Mesenteric fat pad (tissue), 1 donor: Measurements from ENCODE around the gene COL11A1. TPM values are rescaled to one million over a fixed set of nuclear protein-coding genes. Genes with fewer than 3 reads are reported as not detected.
"Not testable (repeated sequence)": the region's sequence is repeated elsewhere in the genome, so short reads cannot be mapped to it uniquely, and the experiment has no call there.

Experiments used
- DNase-seq: peaks from one replicate; pipeline ENCODE4 v3.0.0-alpha.2; 2020; ENCODE audit warnings: low spot score
- total RNA-seq: library from RNA; stranded (reverse); fragmentation: NEBNext Ultra II Directional; extraction: Animal tissue kit (Norgen Biotek cat#: 25700); gene quantifications from one replicate; pipeline ENCODE4 v1.2.1, GENCODE V29; 2021
- donor health status: DM: yes; HTN: yes; CAD: no.

Gene COL11A1
- total RNA-seq, 1 donor from 2014 or later: 0.22 TPM

- no peak for DNase-seq
These were observed 24.1 kb downstream of the COL11A1 start for GRCh38 chr1:103084181-103084580.

DNA sequence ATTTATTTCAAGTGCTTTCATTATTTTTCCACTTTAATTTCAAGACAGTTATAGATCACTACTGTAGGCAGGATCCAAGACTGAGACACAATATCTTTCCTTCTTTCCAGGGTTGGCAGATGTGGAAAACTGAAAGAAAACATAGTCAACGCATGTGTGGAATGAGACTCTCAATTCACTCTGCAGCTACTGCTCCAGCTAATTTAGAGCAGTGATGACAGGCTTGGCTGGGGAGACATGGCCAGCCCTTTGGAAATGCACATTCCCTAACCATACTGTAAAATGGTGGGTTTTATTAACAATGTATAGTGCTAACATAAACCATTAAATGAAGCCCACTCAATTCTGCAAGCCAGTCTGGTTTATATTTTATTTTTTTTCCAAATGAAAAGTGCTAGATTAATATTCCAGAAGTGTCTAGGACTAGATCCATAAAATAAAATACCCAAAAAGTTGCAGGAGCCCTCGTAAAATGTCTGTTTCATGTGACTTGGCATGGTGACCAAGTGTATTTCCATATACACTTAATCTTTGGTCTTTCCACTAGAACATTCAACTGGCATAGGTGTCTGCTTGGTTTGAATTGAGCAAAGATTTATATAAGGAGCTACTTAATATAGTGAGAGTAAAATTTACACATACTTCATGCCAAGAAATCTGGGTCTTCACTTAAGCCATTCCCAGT is 32.9 kb downstream of the COL11A1 start:
- no peak for DNase-seq

- no peak for DNase-seq
These were observed 34.1 kb downstream of the COL11A1 start for GRCh38 chr1:103074224-103074623.

DNA sequence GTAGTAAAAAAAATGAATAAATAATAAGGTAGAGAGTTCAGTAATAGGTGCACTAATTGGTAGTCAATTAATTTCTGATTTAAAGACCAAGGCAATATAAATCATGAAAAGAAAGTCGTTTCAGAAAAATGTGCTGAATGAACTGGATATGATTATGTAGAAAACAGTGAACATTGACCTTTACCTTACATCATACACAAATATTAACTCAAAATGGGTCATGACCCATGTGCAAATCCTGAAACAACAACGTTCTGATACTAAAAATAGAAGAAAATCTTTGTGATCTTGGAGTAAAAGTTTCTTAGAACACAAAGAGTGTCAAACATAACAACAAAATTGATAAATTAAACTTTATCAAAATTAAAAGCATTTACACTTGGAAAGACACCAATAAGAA is 39.1 kb downstream of the COL11A1 start:
- DNase-seq: no peak

DNA sequence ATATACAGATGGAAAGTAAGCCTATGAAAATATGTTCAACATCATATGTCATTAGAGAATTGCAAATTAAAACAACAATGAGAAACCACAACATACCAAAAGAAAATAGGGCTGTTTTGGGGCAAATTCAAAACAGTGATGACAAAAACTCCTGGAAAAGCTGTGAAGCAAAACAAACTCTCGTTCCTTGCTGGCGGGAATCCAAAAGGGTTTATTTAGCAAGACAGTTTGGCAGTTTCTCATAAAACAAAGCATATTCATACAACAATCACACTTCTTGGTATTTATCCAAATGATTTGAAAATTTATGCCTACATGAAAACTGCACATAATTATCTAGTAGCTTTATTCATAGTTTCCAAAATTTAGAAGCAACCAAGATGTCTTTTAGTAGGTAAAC is 44.4 kb downstream of the COL11A1 start:
- DNase-seq: no peak

- DNase-seq: no peak
These were observed 49.9 kb downstream of the COL11A1 start for GRCh38 chr1:103058391-103058790.

GRCh38 chr1:103056423-103056822 is 51.9 kb downstream of the COL11A1 start:
- no peak for DNase-seq

GRCh38 chr1:103028110-103028509 is 80.2 kb downstream of the COL11A1 start:
- not testable (repeated sequence) for DNase-seq

GRCh38 chr1:103025858-103026409 is 82.4 kb downstream of the COL11A1 start:
- no peak for DNase-seq

GRCh38 chr1:103024051-103024450 is 84.3 kb downstream of the COL11A1 start:
- DNase-seq: no peak

GRCh38 chr1:103002005-103002404 is 106.3 kb downstream of the COL11A1 start:
- no peak for DNase-seq

DNA sequence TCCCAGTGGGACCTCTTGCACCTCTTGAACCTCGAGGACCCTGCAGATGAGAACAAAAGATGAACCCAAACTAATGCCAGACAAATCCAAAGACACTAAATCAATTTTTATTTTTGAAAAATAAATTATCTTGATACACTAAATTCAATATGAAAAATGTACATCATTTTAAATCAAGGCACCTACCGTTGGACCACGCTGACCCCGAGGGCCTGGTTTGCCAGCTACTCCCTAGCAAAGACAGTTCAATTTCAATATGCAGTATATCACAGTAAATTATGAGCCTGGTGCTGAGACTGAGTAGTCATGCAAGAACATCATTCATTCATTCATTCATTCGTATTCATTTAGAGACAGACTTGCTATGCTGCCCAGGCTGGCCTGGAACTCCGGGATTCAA is 129.4 kb downstream of the COL11A1 start:
- DNase-seq: no peak

GRCh38 chr1:102977292-102977691 is 131.0 kb downstream of the COL11A1 start:
- no peak for DNase-seq

GRCh38 chr1:102970496-102971078 is 137.7 kb downstream of the COL11A1 start:
- no peak for DNase-seq

- no peak for DNase-seq
These were observed 140.5 kb downstream of the COL11A1 start for GRCh38 chr1:102967786-102968185.

GRCh38 chr1:102961549-102961948 is 146.8 kb downstream of the COL11A1 start:
- no peak for DNase-seq

DNA sequence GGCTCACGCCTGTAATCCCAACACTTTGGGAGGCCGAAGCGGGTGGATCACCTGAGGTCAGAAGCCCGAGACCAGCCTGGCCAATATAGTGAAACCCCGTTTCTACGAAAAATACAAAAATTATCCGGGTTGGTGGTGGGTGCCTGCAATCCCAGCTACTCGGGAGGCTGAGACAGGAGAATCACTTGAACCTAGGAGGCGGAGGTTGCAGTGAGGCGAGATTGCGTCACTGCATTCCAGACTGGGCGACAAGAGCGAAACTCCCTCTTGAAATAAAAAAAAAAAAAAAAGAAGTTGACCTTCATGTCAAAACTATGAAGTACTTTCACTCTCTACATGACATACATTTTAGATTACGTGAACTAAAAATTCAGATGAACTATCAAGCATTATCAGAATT is 153.7 kb downstream of the COL11A1 start:
- no peak for DNase-seq

DNA sequence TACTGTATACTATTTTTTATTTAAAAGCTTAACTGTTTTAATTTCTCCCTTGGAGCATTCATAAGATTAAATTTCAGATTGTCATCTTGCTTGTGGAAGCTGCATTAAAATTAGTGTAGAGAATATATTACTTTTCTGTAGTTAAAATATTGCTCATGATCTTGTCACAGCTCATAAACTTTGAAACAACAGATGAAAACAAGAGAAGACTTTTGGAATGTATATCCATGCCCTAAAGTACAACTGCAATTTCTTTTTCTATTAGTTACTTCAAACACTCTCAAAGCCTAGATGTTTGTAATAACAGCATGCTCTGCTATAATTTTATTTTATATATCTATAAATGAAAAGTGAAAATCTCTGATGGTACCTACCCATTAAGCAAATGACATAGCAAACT is 155.9 kb downstream of the COL11A1 start:
- DNase-seq: no peak

DNA sequence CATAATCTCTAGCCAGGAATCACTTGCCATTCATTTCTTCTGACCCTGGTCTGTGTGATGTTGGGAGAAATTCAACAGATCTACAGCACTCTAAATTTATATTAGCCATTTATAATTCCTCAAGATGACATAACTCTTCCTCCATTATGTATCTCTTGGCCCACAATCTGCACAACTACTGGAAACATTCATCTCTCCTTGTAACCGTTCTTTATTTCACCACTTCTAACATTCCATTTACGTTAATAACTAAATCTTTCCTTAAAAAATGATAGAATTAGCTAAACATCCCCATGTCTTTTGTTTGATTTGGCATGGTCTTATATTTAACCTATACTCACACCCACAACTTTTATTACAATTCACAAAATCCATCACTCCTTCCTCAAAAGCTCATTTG is 166.0 kb downstream of the COL11A1 start:
- no peak for DNase-seq

- DNase-seq: no peak
These were observed 166.9 kb downstream of the COL11A1 start for GRCh38 chr1:102941366-102941947.

- DNase-seq: no peak
These were observed 170.9 kb downstream of the COL11A1 start for GRCh38 chr1:102937401-102937800.

DNA sequence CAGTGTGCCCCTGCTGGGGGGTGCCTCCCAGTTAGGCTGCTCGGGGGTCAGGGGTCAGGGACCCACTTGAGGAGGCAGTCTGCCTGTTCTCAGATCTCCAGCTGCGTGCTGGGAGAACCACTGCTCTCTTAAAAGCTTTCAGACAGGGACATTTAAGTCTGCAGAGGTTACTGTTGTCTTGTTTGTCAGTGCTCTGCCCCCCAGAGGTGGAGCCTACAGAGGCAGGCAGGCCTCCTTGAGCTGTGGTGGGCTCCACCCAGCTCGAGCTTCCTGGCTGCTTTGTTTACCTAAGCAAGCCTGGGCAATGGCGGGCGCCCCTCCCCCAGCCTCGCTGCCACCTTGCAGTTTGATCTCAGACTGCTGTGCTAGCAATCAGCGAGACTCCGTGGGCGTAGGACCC is 175.0 kb downstream of the COL11A1 start:
- not testable (repeated sequence) for DNase-seq

GRCh38 chr1:102919659-102920058 is 188.7 kb downstream of the COL11A1 start:
- no peak for DNase-seq
